Liver (tissue), 5 donors: Measurements from ENCODE around the gene GMCL1. TPM values are rescaled to one million over a fixed set of nuclear protein-coding genes. Genes with fewer than 3 reads are reported as not detected.

ENCODE experiments used
- polyA plus RNA-seq, 2 donors: library from polyadenylated mRNA; stranded (reverse) in 1 of 2; unstranded in 1 of 2; fragments of 200-250 nt in 1 of 2; fragments of >200 nt in 1 of 2; fragmentation: Nextera tagmentation in 1 of 2; extraction: Ambion mirVana in 1 of 2; gene quantifications; one replicate each; pipeline versions ENCODE4 v1.2.1 to v1.2.3, GENCODE V29; 2013 to 2015
- small RNA-seq: library from RNA; depleted of rRNA; stranded (forward); fragments of <200 nt; gene quantifications from one replicate; pipeline ENCODE3, GENCODE V24; 2014
- total RNA-seq, 2 donors: library from RNA; depleted of rRNA; stranded (reverse); fragments of >200 nt; gene quantifications; one replicate each; pipeline ENCODE4 v1.2.3, GENCODE V29; 2014
- donor health status: healthy.
- donor health status: healthy.
- donor health status: healthy.

Gene GMCL1
- total and polyA plus RNA-seq, 4 donors, result 5.0 to 11.2 (median 7.0) TPM

Small RNA genes lying within 50 kb of the gene (small RNA-seq; reads per million reads assigned to genes)
- gene RPL23AP92, result not detected

Other genes starting within 250 kb of the GMCL1 start
- 10 to 100 TPM in 1 of 2 donors, 1 to 10 TPM in 1; 8.8 to 13.7 TPM for gene AAK1, start 185.9 kb upstream of the GMCL1 start, total RNA-seq
- 10 to 100 TPM in 1 of 2 donors, 1 to 10 TPM in 1; 3.9 to 14.3 TPM for gene AAK1, start 185.9 kb upstream of the GMCL1 start, polyA plus RNA-seq
- 10 to 100 TPM; 17.6 to 48.9 TPM for gene ANXA4, start 87.5 kb upstream of the GMCL1 start, total RNA-seq
- 100 to 1,000 TPM in 1 of 2 donors, 10 to 100 TPM in 1; 69.9 to 135 TPM for gene ANXA4, start 87.5 kb upstream of the GMCL1 start, polyA plus RNA-seq
- gene SNRNP27, start 64.3 kb downstream of the GMCL1 start, total RNA-seq, result 10 to 100 TPM; 16.8 to 19.7 TPM
- 10 to 100 TPM; 20.4 to 28.7 TPM for gene SNRNP27, start 64.3 kb downstream of the GMCL1 start, polyA plus RNA-seq
- gene MXD1, start 85.4 kb downstream of the GMCL1 start, total RNA-seq, result 1 to 10 TPM; 5.1 to 8.5 TPM
- 1 to 10 TPM; 1.4 to 6.5 TPM for gene MXD1, start 85.4 kb downstream of the GMCL1 start, polyA plus RNA-seq
- under 1 TPM; 0.19 to 0.75 TPM for gene ASPRV1, start 132.0 kb downstream of the GMCL1 start, total RNA-seq
- under 1 TPM; 0.21 to 0.25 TPM for gene ASPRV1, start 132.0 kb downstream of the GMCL1 start, polyA plus RNA-seq